Glutamatergic neuron (in vitro differentiated cells): ENCODE data around the gene SRM. TPM values are rescaled to one million over a fixed set of nuclear protein-coding genes. Genes with fewer than 3 reads are reported as not detected.

Experiments
- DNase-seq: peaks from one replicate; pipeline ENCODE4 v3.0.0; 2022
- H3K27ac Mint-ChIP-seq: one replicate; pipeline ENCODE4 v1.8.0; 2020; ENCODE audit warnings: mild to moderate bottlenecking, mixed read lengths, inconsistent platforms; ENCODE audit not compliant: unreplicated experiment
- H3K27me3 Mint-ChIP-seq: one replicate; pipeline ENCODE4 v1.8.0; 2020; ENCODE audit warnings: mild to moderate bottlenecking, moderate library complexity, mixed read lengths, inconsistent platforms; ENCODE audit not compliant: unreplicated experiment
- H3K36me3 Mint-ChIP-seq: one replicate; pipeline ENCODE4 v1.8.0; 2020; ENCODE audit warnings: mild to moderate bottlenecking, mixed read lengths, inconsistent platforms; ENCODE audit not compliant: unreplicated experiment
- H3K4me1 Mint-ChIP-seq: one replicate; pipeline ENCODE4 v1.8.0; 2020; ENCODE audit warnings: mild to moderate bottlenecking, low read depth, mixed read lengths, inconsistent platforms; ENCODE audit not compliant: unreplicated experiment
- H3K4me3 Mint-ChIP-seq: one replicate; pipeline ENCODE4 v1.8.0; 2020; ENCODE audit warnings: mild to moderate bottlenecking, mixed read lengths, inconsistent platforms; ENCODE audit not compliant: unreplicated experiment
- H3K9me3 Mint-ChIP-seq: one replicate; pipeline ENCODE4 v1.8.0; 2020; ENCODE audit warnings: mild to moderate bottlenecking, moderate library complexity, mixed read lengths, inconsistent platforms; ENCODE audit not compliant: unreplicated experiment
- CTCF ChIP-seq: fragments of 200-600 bp; sonication (generic); IDR thresholded peaks from one replicate; pipeline ENCODE4 v1.5.0; 2021; ENCODE audit not compliant: partially characterized antibody, unreplicated experiment
- total RNA-seq: library from RNA; stranded (reverse); fragmentation: NEBNext Ultra II Directional; extraction: Animal tissue kit (Norgen Biotek cat#: 25700); gene quantifications from one replicate; pipeline ENCODE4 v1.2.1, GENCODE V29; 2021; ENCODE audit not compliant: unreplicated experiment

SRM gene
- total RNA-seq, 1 donor from 2014 or later = 79.4 TPM

- DNase-seq = no peak
- Mint-ChIP-seq H3K36me3 (no peaks in the 10 kb centered on the region), H3K4me1 (peaks cover 6% of the 10 kb centered on the region), H3K27me3 (peaks cover 5% of the 10 kb centered on the region), H3K27ac (no peak overlapping the region), H3K9me3 (peaks cover 4% of the 10 kb centered on the region), H3K4me3 (no peak overlapping the region)
- TF ChIP-seq CTCF = no peak
Measured at GRCh38 chr1:11062965-11063401, 3.2 kb upstream of the SRM start.

DNA sequence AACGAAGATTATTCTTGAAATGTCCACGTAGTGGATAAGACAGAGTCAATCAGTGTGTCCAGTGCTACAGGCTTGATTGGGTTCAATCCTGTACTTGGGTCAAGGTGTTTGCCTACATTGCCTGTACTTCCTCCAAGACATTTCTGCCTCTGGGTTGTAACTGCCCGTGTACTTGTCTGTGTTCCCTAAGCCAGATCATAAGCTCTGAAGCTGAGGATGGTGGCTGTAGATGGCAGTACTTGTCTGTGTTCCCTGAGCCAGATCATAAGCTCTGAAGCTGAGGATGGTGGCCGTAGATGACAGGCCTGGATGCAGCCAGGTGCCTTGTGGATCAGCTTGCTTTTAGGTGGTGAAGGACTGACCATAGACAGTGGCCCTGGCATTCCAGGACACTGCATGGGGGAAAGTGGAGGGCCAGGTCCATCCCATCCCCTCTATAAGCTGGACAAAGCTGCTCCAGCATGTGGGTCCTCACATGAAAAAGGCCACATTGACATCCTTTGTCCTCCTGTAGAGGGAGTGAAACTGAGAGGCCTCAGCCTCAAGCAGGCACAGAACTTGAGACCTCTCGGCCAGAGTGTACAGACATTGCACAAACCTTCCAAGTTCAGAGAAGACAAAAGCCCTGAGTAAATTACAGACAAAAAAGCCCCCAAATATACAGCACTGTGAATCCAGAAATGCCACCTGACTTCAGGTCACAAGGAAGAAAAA, 2.0 kb upstream of the SRM start:
- H3K4me3 Mint-ChIP-seq = no peak overlapping the region
- peak overlapping the region; percentile 31 for H3K27ac Mint-ChIP-seq
- no peaks in the 10 kb centered on the region for H3K36me3 Mint-ChIP-seq
- H3K4me1 Mint-ChIP-seq = peaks cover 6% of the 10 kb centered on the region
- DNase-seq = no peak
- peaks cover 4% of the 10 kb centered on the region for H3K9me3 Mint-ChIP-seq
- peaks cover 5% of the 10 kb centered on the region for H3K27me3 Mint-ChIP-seq
- TF ChIP-seq CTCF = no peak

DNA sequence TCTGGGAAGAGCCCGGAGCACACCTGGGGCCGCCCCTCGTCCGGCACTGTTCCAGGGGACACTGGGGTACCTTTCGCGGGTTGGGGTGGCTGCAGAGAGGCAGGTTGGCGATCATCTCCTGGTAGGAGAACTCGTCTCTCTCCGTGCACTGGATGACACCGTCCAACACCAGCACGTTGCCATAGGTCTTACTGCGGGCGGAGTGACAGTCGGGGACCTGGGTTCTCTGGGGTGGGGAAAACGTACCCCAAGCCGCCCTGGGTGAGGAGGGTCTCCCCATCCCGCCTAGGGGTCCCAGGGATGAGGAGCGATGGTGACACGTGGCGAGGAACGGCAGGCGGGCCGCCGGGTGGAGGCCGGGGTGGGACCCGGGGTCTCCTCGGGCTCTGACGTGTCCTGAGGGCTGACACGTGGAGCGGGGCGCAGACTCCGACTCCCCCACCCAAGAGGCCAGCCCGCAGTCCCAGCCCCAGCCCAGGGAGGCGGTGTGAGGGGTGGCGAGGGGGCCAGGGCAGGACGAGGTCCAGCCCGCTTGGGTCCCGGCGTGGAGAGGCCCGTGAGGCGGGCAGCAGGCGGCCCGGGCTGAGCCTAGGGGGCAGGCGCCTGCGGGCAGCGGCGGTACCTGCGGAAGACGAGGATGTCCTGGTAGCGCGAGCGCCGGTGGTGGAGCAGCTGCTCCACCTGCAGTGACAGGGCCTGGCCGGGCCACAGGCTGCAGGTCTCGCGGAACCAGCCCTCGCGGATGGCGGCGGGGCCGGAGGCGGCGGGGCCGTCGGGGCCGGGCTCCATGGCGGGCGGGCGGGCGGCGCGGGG, 457 bp downstream of the SRM start:
- Mint-ChIP-seq H3K27ac (peak overlapping the region; percentile 87), H3K27me3 (peaks cover 5% of the 10 kb centered on the region), H3K4me3 (peak overlapping the region; percentile 96), H3K4me1 (peaks cover 6% of the 10 kb centered on the region), H3K9me3 (peaks cover 4% of the 10 kb centered on the region), H3K36me3 (no peaks in the 10 kb centered on the region)
- no peak for TF ChIP-seq CTCF
- peak; percentile 52 for DNase-seq

GRCh38 chr1:11058595-11059154, 1.1 kb downstream of the SRM start:
- Mint-ChIP-seq H3K36me3 (no peaks in the 10 kb centered on the region), H3K27me3 (peaks cover 5% of the 10 kb centered on the region), H3K27ac (peak overlapping the region; percentile 87), H3K4me1 (peaks cover 6% of the 10 kb centered on the region), H3K4me3 (peak overlapping the region; percentile 96), H3K9me3 (peaks cover 4% of the 10 kb centered on the region)
- DNase-seq = no peak
- TF ChIP-seq CTCF = no peak
